Activated T-cell treated with anti-CD3 and anti-CD28 coated beads, Interleukin-2, amount 50 U/mL, for 24 hours (primary cell): ENCODE data around the gene TTYH3.

Source experiments
- DNase-seq: peaks from one replicate; pipeline ENCODE4 v3.0.0-alpha.2; 2020
- H3K27ac Mint-ChIP-seq: 2 replicates; pipeline ENCODE4 v1.8.0; 2020; ENCODE audit warnings: mild to moderate bottlenecking, mixed read lengths
- H3K27me3 Mint-ChIP-seq: 2 replicates; pipeline ENCODE4 v1.8.0; 2020; ENCODE audit warnings: mixed read lengths
- H3K36me3 Mint-ChIP-seq: 2 replicates; pipeline ENCODE4 v1.8.0; 2020; ENCODE audit warnings: low read depth, mixed read lengths
- H3K4me1 Mint-ChIP-seq: 2 replicates; pipeline ENCODE4 v1.8.0; 2020; ENCODE audit warnings: low read depth, mixed read lengths
- H3K4me3 Mint-ChIP-seq: 2 replicates; pipeline ENCODE4 v1.8.0; 2020; ENCODE audit warnings: mild to moderate bottlenecking, moderate library complexity, mixed read lengths
- H3K9me3 Mint-ChIP-seq: 2 replicates; pipeline ENCODE4 v1.8.0; 2020; ENCODE audit warnings: mixed read lengths

Gene TTYH3

DNA sequence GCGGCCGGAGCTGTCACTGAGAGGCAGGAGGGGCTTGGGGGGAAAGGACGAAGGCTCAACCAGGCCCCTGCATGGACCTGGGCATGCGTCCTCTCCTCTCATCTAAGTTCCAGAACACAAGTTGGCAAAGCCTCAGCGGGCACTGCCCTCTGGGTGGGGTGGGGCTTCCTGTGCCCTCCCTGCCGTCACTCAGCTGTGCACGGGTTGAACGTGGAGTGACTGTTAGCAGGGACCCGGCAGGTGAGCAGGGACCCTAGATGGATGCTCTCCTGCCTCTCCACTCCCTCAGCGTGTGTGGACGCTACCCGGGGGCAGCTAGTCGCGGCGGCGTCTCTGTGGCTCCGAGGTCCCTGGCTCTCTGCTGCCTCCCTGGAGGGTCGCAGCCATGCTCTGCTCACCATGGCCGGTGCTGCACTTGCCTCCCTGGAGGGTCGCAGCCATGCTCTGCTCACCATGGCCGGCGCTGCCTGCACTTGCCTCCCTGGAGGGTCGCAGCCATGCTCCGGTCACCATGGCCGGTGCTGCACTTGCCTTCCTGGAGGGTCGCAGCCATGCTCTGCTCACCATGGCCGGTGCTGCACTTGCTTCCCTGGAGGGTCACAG is 36.4 kb upstream of the TTYH3 start:
- no peak overlapping the region for H3K27ac Mint-ChIP-seq
- no peak overlapping the region for H3K4me3 Mint-ChIP-seq
- DNase-seq, result no peak
- H3K9me3 Mint-ChIP-seq, result no peaks in the 10 kb centered on the region
- H3K36me3 Mint-ChIP-seq, result peaks cover 48% of the 10 kb centered on the region
- H3K27me3 Mint-ChIP-seq, result no peaks in the 10 kb centered on the region
- H3K4me1 Mint-ChIP-seq, result no peaks in the 10 kb centered on the region

DNA sequence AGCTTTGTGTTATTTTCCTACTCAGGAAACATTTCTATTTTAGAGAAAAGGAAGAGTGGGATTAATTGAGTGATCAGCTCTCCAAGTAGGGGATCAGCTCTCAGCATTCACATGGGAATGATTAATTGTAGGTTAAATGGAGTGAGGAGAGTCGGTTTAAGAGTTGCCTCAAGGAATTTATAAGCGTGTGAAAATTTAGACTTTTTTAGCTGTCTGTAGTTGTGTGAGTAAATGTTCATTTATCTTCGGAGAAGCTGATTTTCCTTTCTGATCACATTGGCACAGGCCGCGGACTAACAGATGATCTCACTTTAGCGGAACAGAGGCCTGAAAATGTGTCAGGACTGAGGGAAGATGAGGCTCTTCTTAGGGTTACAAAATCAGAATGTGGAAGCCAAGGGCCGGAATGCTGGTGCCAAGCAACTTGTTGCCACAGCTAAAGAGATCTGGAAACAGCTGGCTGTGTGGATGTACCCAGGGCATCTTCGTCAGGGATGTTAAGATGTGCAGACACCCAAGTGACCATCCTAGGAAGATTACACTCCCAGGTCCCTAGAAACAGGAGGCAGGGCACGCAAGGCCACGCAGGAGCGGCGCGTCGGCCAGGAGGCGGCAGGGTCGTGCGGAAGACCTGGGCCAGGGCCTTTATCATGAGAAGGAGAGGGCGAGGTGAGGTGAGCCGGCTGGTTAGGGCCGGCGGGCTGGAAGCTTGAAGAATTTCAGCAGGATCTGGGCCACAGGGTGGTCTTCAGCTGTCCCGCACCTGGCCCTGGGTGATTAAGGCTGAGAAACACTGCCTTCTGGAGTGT is 35.1 kb upstream of the TTYH3 start:
- Mint-ChIP-seq H3K4me1 (no peaks in the 10 kb centered on the region), H3K36me3 (peaks cover 55% of the 10 kb centered on the region), H3K27me3 (no peaks in the 10 kb centered on the region), H3K27ac (no peak overlapping the region), H3K4me3 (no peak overlapping the region), H3K9me3 (no peaks in the 10 kb centered on the region)
- no peak for DNase-seq

DNA sequence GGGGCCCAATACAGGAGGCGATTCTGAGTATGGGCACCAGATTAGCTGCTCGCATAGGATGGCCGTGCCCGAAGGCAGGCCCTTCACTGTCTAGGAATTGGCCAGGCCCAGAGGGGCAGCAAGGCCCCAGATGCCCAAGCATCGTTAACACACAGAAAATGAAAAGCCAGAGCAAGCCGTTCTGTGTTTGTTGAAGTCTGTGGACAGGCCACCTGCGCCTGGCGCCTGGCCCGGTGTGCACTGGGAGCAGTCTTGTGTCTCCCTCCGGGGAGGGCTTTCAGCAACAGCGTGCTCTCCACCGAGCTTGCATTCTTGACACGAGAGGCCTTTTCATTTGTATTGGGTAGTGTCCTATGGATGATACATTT is 34.5 kb upstream of the TTYH3 start:
- DNase-seq, result no peak
- Mint-ChIP-seq H3K4me1 (no peaks in the 10 kb centered on the region), H3K4me3 (no peak overlapping the region), H3K27ac (no peak overlapping the region), H3K9me3 (no peaks in the 10 kb centered on the region), H3K27me3 (no peaks in the 10 kb centered on the region), H3K36me3 (peaks cover 55% of the 10 kb centered on the region)

DNA sequence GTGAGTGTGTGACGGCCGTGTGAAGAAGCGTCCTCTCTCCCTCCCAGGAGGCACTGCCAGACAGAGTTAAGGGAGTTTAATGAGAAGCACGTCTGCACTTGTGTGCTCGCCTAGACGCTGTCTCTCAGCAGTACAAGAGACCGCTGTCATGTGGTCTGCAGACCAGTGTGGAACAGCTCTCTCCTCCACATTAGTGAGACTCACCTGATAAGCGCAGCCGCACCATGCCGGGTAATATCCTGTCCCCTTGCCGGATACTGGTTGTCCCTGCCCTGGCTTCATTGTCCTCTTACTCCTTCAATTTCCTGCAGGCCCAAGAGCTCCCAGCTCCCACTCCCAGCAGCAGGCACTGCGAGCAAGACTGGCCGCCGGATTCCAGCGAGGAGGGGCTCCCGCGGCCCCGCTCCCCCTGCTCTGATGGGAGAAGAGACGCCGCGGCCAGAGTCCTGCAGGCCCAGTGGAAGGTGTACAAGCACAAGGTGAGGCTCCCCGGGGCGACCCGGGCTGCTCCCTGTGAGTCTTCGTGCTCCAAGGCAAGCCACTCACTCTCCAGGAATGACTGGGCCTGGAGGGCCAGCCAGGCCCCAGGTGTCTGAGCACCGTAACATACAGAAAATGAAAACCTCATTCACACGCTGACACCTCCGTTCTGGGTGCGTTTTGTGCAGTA is 33.5 kb upstream of the TTYH3 start:
- Mint-ChIP-seq H3K27me3 (no peaks in the 10 kb centered on the region), H3K9me3 (no peaks in the 10 kb centered on the region), H3K27ac (no peak overlapping the region), H3K4me1 (no peaks in the 10 kb centered on the region), H3K4me3 (no peak overlapping the region), H3K36me3 (peaks cover 45% of the 10 kb centered on the region)
- DNase-seq, result no peak

DNA sequence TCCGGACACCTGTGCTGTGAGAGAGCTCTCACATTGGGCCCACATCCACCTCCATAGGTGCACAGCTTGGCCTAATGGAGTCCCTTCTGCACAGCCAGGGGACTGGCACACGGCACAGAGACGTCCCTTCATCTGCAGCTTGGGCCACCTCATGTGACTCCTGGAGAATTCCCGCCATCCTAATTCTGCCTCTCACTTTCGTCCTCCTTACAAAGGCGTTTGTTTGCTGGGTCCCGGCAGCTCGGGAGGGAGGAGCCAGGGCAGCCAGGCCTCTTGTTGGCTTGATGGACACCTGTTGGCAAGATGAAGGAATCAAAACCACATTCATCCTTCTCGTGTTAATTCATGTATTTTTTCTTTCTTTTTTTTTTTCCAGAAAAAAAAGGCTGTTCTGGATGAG is 30.7 kb upstream of the TTYH3 start:
- Mint-ChIP-seq H3K36me3 (peaks cover 34% of the 10 kb centered on the region), H3K9me3 (no peaks in the 10 kb centered on the region), H3K27ac (no peak overlapping the region), H3K4me1 (no peaks in the 10 kb centered on the region), H3K27me3 (no peaks in the 10 kb centered on the region), H3K4me3 (no peak overlapping the region)
- no peak for DNase-seq

DNA sequence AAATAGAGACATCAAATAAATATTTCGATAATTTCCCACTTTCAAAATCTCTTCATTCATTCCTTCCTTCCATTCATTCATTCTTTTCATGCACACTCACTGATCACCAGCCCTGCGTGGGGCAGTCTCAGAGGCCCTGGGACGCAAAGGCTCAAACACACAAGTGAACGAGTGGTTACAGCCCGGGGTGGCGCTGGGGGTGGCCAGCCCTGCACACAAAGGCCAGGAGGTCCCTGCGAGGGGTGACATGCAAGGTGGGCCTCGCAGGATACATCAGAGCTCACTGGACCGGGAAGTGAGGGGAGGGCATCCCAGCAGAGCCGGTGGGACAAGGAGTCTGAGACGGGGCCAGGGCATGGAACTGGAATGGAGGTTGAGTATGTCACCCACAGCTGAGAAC is 29.9 kb upstream of the TTYH3 start:
- no peak overlapping the region for H3K4me3 Mint-ChIP-seq
- DNase-seq, result no peak
- no peaks in the 10 kb centered on the region for H3K9me3 Mint-ChIP-seq
- H3K27me3 Mint-ChIP-seq, result no peaks in the 10 kb centered on the region
- no peak overlapping the region for H3K27ac Mint-ChIP-seq
- H3K36me3 Mint-ChIP-seq, result peaks cover 32% of the 10 kb centered on the region
- no peaks in the 10 kb centered on the region for H3K4me1 Mint-ChIP-seq

DNA sequence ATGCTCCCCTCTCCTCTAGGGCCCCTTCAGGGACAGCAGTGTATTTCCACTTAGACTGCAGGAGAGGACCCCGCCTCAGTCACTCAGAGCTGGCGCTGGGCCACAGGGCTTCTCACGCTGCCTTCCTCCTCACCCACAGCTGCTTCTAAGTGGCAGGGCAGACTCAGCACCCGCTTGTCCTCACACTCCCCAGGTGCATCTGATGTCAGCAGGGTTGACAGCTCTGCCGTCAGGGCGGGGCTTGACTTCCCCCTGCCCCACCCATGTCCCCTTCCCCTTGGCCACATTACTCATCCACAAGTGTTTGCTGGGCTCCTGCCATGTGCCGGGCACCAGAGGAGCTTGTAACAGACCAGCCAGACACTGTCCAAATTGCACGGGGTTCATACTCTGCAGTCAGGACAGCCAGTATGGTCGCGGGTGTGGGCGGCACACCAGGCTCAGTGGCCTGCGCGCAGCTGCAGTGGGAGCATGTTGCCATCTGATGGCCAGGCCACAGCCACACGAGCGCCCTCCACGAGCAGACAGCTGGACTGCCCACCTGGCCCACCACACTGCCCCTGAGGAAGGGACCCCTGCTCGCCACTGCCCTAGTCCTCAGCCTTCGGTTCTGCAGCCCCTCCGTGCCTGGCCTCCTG is 29.3 kb upstream of the TTYH3 start:
- no peak overlapping the region for H3K4me3 Mint-ChIP-seq
- no peaks in the 10 kb centered on the region for H3K27me3 Mint-ChIP-seq
- H3K4me1 Mint-ChIP-seq, result no peaks in the 10 kb centered on the region
- no peak overlapping the region for H3K27ac Mint-ChIP-seq
- no peaks in the 10 kb centered on the region for H3K9me3 Mint-ChIP-seq
- no peak for DNase-seq
- peaks cover 32% of the 10 kb centered on the region for H3K36me3 Mint-ChIP-seq

DNA sequence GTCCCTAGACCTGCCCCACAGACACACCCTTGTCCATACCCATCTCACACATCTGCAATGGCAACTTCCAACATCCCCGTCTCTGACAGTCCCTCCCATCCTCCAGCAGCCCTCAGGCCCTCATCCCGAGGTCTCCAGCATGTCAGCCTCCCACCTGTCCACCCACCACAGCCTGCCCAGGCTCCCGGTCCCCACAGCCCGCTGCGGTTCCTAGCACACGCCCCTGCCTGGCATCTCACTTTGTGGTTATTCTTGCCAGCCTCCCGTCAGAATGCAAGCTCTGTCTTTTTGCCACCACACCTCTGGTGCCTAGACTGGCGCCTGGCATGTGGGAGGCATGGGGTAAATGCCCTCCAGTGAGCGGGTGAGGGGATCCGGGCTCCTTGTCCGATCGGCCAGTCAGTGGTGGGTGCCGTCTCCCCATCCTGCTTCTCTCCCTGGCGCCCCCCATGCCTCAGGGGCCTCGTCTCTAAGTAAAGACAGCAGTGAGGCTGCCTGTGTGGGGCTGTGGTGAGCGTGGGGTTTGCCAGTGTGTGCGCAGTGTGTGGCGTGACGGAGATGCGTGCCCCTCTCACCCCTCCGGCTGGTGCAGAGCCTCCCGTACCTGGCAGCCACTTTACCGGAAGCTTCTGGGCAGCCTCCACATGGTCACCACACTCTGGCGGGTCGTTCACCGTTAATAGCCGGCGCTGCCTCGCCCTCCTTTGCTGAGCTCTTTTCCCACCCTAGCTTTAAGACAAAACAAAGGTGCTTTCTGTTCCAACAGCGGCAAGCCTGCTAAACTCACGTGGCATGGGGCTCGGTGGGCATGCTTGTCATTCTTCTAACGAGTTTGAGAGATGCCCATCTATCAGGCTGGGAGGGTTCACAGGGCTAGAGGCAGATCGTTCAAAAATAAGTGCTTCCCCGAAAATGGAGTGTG is 28.5 kb upstream of the TTYH3 start:
- DNase-seq, result no peak
- Mint-ChIP-seq H3K9me3 (no peaks in the 10 kb centered on the region), H3K27ac (no peak overlapping the region), H3K36me3 (peaks cover 26% of the 10 kb centered on the region), H3K27me3 (no peaks in the 10 kb centered on the region), H3K4me1 (no peaks in the 10 kb centered on the region), H3K4me3 (no peak overlapping the region)

DNA sequence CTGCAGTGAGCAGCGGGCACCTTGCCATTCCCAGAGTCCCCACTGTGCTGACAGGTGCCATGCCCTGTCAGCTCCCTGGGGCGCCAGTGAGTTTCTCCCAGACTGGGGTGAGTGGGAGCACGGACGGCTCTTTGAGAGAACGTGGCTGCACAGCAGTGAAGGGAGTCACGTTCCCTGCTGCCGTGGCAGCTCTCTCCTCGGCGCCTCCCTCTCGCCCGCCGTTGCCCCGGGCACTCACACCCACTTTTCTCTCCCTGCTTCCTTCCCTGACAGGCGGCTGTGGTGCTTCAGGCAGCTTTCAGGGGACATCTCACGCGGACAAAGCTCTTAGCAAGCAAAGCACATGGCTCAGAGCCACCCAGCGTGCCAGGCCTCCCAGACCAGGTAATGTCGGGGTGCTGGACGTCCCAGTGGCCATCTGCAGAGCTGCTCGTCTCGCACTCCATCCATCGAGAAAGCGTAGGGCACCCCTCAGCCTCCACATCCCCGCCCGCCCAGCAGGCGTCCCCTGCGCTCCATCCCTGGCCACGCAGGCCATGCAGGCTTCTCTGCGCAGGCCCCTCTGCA is 27.1 kb upstream of the TTYH3 start:
- no peak for DNase-seq
- Mint-ChIP-seq H3K9me3 (no peaks in the 10 kb centered on the region), H3K27ac (no peak overlapping the region), H3K4me1 (peaks cover 5% of the 10 kb centered on the region), H3K4me3 (no peak overlapping the region), H3K27me3 (no peaks in the 10 kb centered on the region), H3K36me3 (peaks cover 17% of the 10 kb centered on the region)

DNA sequence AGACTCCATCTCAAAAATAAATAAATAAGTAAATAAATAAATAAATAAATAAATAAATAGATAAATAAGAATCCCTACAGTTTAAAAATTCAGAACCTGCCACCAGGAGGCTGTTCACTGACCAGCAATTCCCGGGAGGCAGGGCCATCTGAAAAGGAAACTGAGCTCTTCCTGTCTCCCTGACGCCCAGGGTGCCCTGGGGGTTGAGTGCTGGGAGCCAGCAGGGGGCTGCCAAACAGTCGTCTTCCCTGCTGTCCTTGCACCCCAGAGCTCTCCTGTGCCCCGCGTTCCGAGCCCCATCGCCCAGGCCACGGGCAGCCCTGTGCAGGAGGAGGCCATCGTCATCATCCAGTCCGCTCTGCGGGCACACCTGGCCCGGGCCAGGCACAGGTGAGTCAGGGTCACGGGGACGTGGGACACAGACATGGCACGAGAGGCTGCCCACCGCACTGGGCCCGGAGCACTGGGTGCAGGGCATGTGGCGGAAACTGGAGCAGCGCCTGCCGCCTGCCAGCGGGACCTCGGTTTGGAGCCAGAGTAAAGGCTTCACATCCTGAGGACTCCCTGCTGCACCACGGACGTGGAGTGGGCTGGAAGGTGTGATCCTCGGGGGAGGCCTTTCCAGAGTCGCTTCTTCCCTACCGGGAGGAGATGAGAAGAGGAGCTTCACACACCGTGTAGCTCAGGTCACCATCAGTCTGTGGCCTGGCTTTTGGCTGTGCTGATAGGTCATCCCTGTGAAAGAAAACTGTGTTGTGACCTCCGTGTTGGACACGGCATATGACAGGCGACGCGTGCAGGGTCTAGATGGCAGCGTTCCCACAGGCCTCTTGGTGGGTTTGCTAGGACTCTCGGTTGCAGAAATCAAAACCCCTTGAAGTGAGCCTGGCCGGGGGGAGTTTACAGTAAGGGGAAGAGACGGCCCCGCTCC is 25.9 kb upstream of the TTYH3 start:
- peaks cover 8% of the 10 kb centered on the region for H3K36me3 Mint-ChIP-seq
- H3K27me3 Mint-ChIP-seq, result no peaks in the 10 kb centered on the region
- peaks cover 5% of the 10 kb centered on the region for H3K4me1 Mint-ChIP-seq
- DNase-seq, result no peak
- no peak overlapping the region for H3K27ac Mint-ChIP-seq
- H3K9me3 Mint-ChIP-seq, result no peaks in the 10 kb centered on the region
- no peak overlapping the region for H3K4me3 Mint-ChIP-seq

DNA sequence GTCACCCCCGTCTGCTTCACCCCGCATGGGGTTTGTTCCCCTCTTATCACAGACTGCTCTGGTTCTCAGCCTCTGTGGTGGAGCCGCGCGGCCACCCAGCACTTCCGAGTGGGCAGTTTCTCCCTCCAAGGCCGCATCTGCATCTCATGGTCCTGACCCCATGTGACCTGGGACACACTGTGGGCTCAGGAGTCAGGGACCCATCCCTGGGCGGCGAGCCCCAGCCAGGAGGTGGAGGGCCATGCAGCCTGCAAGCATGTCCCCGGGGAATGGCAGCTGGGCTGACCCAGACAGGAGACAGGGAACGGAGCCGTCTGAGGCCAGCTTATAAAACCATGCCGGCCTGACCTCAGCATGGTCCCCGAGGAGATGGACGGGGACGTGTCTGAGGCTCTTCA is 25.2 kb upstream of the TTYH3 start:
- H3K27ac Mint-ChIP-seq, result no peak overlapping the region
- no peak overlapping the region for H3K4me3 Mint-ChIP-seq
- H3K9me3 Mint-ChIP-seq, result no peaks in the 10 kb centered on the region
- peaks cover 5% of the 10 kb centered on the region for H3K4me1 Mint-ChIP-seq
- no peak for DNase-seq
- H3K36me3 Mint-ChIP-seq, result peaks cover 3% of the 10 kb centered on the region
- H3K27me3 Mint-ChIP-seq, result no peaks in the 10 kb centered on the region

DNA sequence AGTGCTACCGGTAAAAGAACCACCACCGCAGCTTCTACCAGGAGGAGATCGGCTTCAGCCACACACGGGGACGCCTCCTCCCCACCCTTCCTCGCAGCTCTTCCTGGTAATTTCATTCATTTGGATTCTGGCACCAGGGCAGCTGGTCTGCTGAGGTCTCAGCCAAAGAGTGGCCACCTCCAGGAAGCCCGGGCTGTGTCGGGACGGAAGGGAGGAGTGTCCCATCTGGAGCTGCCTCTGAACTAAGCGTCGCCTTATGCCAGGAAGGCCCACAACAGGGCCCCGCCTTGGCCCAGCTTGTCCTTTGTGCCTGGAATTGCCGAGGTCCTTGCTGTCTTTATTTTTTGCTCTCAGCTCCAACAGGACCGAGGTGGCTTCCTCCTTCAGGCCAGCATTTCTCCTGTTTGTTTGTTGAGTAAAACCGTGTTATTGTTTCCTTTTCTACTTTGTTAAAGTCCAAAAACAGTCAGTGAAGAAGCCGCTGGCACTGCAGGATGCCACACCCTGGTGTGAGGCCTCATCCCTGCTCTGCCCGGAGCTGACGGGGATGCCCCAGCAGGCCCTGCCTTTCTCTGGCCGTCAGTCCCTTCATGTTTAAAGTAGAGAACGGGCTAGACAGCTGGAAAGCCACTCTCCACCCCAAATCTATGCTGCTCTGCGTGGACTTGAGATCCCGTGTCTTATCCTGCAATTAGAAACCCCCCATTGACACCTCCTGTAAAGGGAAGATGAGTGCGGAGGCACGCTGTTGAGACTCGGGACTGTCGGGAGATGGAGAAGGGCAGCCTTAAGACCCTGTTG is 24.5 kb upstream of the TTYH3 start:
- H3K27ac Mint-ChIP-seq, result no peak overlapping the region
- peaks cover 5% of the 10 kb centered on the region for H3K4me1 Mint-ChIP-seq
- H3K27me3 Mint-ChIP-seq, result no peaks in the 10 kb centered on the region
- DNase-seq, result no peak
- no peak overlapping the region for H3K4me3 Mint-ChIP-seq
- H3K9me3 Mint-ChIP-seq, result no peaks in the 10 kb centered on the region
- no peaks in the 10 kb centered on the region for H3K36me3 Mint-ChIP-seq
